K562 (cell line): ENCODE measurements around the gene GPRC5B. TPM values are rescaled to one million over a fixed set of nuclear protein-coding genes. Genes with fewer than 3 reads are reported as not detected.

ENCODE experiments used
- ARID1B ChIP-seq: fragments of 450-650 bp; IDR thresholded peaks from 2 replicates; pipeline ENCODE4 v1.6.1; 2016; ENCODE audit warnings: antibody characterized with exemption, mild to moderate bottlenecking, inconsistent platforms
- CREB3L1 ChIP-seq: fragments of 450-650 bp; IDR thresholded peaks from 2 replicates; pipeline ENCODE4 v1.6.1; 2014; ENCODE audit warnings: low read depth, mild to moderate bottlenecking, moderate library complexity, borderline replicate concordance
- E2F4 ChIP-seq: sonication (generic); formaldehyde crosslinking; IDR thresholded peaks from 2 replicates; pipeline ENCODE4 v1.8.0; 2022; ENCODE audit warnings: mild to moderate bottlenecking, low read depth, missing genetic modification reagents
- E2F5 ChIP-seq: sonication (generic); formaldehyde crosslinking; IDR thresholded peaks from 2 replicates; pipeline ENCODE4 v1.8.0; 2022; ENCODE audit warnings: mild to moderate bottlenecking, missing genetic modification reagents
- GTF2A2 ChIP-seq: IDR thresholded peaks from 2 replicates; pipeline ENCODE4 v1.6.1; 2016; ENCODE audit warnings: mild to moderate bottlenecking, missing genetic modification characterization, missing compliant biosample characterization
- MEF2D ChIP-seq: conservative IDR thresholded peaks from 2 replicates; pipeline ENCODE4 v1.6.1; 2016; ENCODE audit warnings: low read depth, missing genetic modification characterization, missing compliant biosample characterization
- ZKSCAN3 ChIP-seq: fragments of 250-450 bp; sonication (Bioruptor Pico); IDR thresholded peaks from 2 replicates; pipeline ENCODE4 v1.4.0; 2020
- ZNF274 ChIP-seq: IDR thresholded peaks from 2 replicates; pipeline ENCODE4 v1.6.1; 2011; ENCODE audit warnings: low read depth, mild to moderate bottlenecking, low read length, moderate library complexity, borderline replicate concordance
- polyA plus RNA-seq, 8 experiments: library from polyadenylated mRNA; depleted of rRNA in 4 of 8; stranded (reverse) in 5 of 8; unstranded in 3 of 8; fragments of >200 nt; fragmentation: Nextera tagmentation in 2 of 8; fragmentation: Illumina TruSeq in 1 of 8; extraction: Ambion mirVana in 2 of 8; extraction: Trizol in 1 of 8; gene quantifications; 2 replicates each; pipeline versions ENCODE4 v1.2.1 to v1.2.3, GENCODE V29; 2011 to 2014; ENCODE audit warnings: inconsistent platforms in 1 of 8, missing spikeins in 1 of 8
- total RNA-seq, 7 experiments: library from RNA; depleted of rRNA in 6 of 7; stranded (reverse); fragments of >200 nt in 6 of 7; fragmentation: Illumina TruSeq in 2 of 7; extraction: Trizol in 2 of 7; gene quantifications; 2 replicates each; pipeline versions ENCODE4 v1.2.1 to v1.2.3, GENCODE V29; 2011 to 2021; ENCODE audit warnings: low replicate concordance in 1 of 7

Gene GPRC5B
- total and polyA plus RNA-seq, 9 of the 15 experiments (the other 6 are each of a cell fraction or from before 2014, with no cell fraction given): 0.65 to 5.5 (median 1.3) TPM

GRCh38 chr16:19842426-19843157 is 42.1 kb downstream of the GPRC5B start (continued):
- TF ChIP-seq E2F4 (CRISPR knock-in tag): no peak
- TF ChIP-seq ZNF274: no peak
- peak; percentile 93 for TF ChIP-seq MEF2D
- TF ChIP-seq ZKSCAN3 (CRISPR knock-in tag): no peak
- TF ChIP-seq E2F5: no peak
- no peak for TF ChIP-seq CREB3L1
- no peak for TF ChIP-seq GTF2A2 (tag)
- TF ChIP-seq ARID1B: peak; percentile 93
